T-helper 17 cell (primary cell): ENCODE data around the gene RIOK1. TPM values are rescaled to one million over a fixed set of nuclear protein-coding genes. Genes with fewer than 3 reads are reported as not detected.

ENCODE experiments used
- ATAC-seq: fragments of 150-1000 bp; cut with Tn5 transposase; 2 replicates; pipeline ENCODE4 v1.10.0; 2021; ENCODE audit warnings: mild to moderate bottlenecking, moderate library complexity
- DNase-seq, 3 donors: peaks; one replicate each; pipeline versions ENCODE4 v3.0.0 to v3.0.0-alpha.2; 2020 to 2021
- H3K9me3 ChIP-seq: one replicate; pipeline ENCODE4 v1.7.0; 2013; ENCODE audit warnings: low read length, mild to moderate bottlenecking; ENCODE audit not compliant: control insufficient read depth, poor library complexity, severe bottlenecking
- H3K27ac Mint-ChIP-seq: one replicate; pipeline ENCODE4 v1.8.0; 2022; ENCODE audit warnings: mild to moderate bottlenecking, moderate library complexity, mixed read lengths
- H3K27me3 Mint-ChIP-seq: one replicate; pipeline ENCODE4 v1.8.0; 2022; ENCODE audit warnings: mixed read lengths
- H3K36me3 Mint-ChIP-seq: one replicate; pipeline ENCODE4 v1.8.0; 2022; ENCODE audit warnings: low read depth, mixed read lengths
- H3K4me1 Mint-ChIP-seq: one replicate; pipeline ENCODE4 v1.8.0; 2022; ENCODE audit warnings: mild to moderate bottlenecking, mixed read lengths
- H3K4me3 Mint-ChIP-seq: one replicate; pipeline ENCODE4 v1.8.0; 2022; ENCODE audit warnings: mild to moderate bottlenecking, moderate library complexity, mixed read lengths
- total RNA-seq, 4 donors: library from RNA in 2 of 4; stranded (reverse) in 2 of 4; gene quantifications; one replicate each; pipeline ENCODE4 v1.2.3 and lab custom pipeline; 2022 to 2026

Gene RIOK1
- total RNA-seq, 2 donors from 2014 or later: 45.1 to 55.6 TPM

- no peaks in the 10 kb centered on the region for H3K9me3 ChIP-seq
- ATAC-seq (no peak), DNase-seq (no peak)
- Mint-ChIP-seq H3K4me3 (no peak overlapping the region), H3K36me3 (no peaks in the 10 kb centered on the region), H3K27me3 (peaks cover 22% of the 10 kb centered on the region), H3K27ac (no peak overlapping the region), H3K4me1 (peaks cover 2% of the 10 kb centered on the region)
Measured at GRCh38 chr6:7434672-7435071, 45.1 kb downstream of the RIOK1 start.

- peaks cover 3% of the 10 kb centered on the region for H3K4me1 Mint-ChIP-seq
- no peak for DNase-seq
- no peak overlapping the region for H3K4me3 Mint-ChIP-seq
- no peaks in the 10 kb centered on the region for H3K36me3 Mint-ChIP-seq
- H3K27ac Mint-ChIP-seq: no peak overlapping the region
- no peak for ATAC-seq
- H3K9me3 ChIP-seq: no peaks in the 10 kb centered on the region
- H3K27me3 Mint-ChIP-seq: peaks cover 7% of the 10 kb centered on the region
Measured at GRCh38 chr6:7438011-7438410, 48.4 kb downstream of the RIOK1 start.

GRCh38 chr6:7439228-7439627 is 49.6 kb downstream of the RIOK1 start:
- Mint-ChIP-seq H3K36me3 (no peaks in the 10 kb centered on the region), H3K4me3 (no peak overlapping the region), H3K27ac (no peak overlapping the region), H3K27me3 (peaks cover 5% of the 10 kb centered on the region), H3K4me1 (peaks cover 3% of the 10 kb centered on the region)
- DNase-seq: no peak
- no peaks in the 10 kb centered on the region for H3K9me3 ChIP-seq
- ATAC-seq: no peak

- no peak overlapping the region for H3K4me3 Mint-ChIP-seq
- ATAC-seq (no peak), DNase-seq (no peak)
- no peaks in the 10 kb centered on the region for H3K9me3 ChIP-seq
- peaks cover 9% of the 10 kb centered on the region for H3K27me3 Mint-ChIP-seq
- peaks cover 3% of the 10 kb centered on the region for H3K4me1 Mint-ChIP-seq
- H3K27ac Mint-ChIP-seq: no peak overlapping the region
- H3K36me3 Mint-ChIP-seq: no peaks in the 10 kb centered on the region
Measured at GRCh38 chr6:7440476-7440875, 50.9 kb downstream of the RIOK1 start.

- H3K4me1 Mint-ChIP-seq: peaks cover 5% of the 10 kb centered on the region
- no peak for ATAC-seq
- peaks cover 14% of the 10 kb centered on the region for H3K27me3 Mint-ChIP-seq
- H3K4me3 Mint-ChIP-seq: no peak overlapping the region
- no peaks in the 10 kb centered on the region for H3K9me3 ChIP-seq
- no peaks in the 10 kb centered on the region for H3K36me3 Mint-ChIP-seq
- no peak overlapping the region for H3K27ac Mint-ChIP-seq
- DNase-seq: no peak
Measured at GRCh38 chr6:7441048-7441775, 51.6 kb downstream of the RIOK1 start.

GRCh38 chr6:7442467-7442866 is 52.9 kb downstream of the RIOK1 start:
- no peak overlapping the region for H3K27ac Mint-ChIP-seq
- ATAC-seq (no peak), DNase-seq (no peak)
- H3K36me3 Mint-ChIP-seq: no peaks in the 10 kb centered on the region
- H3K9me3 ChIP-seq: no peaks in the 10 kb centered on the region
- H3K4me3 Mint-ChIP-seq: no peak overlapping the region
- peaks cover 19% of the 10 kb centered on the region for H3K27me3 Mint-ChIP-seq
- peaks cover 7% of the 10 kb centered on the region for H3K4me1 Mint-ChIP-seq

GRCh38 chr6:7445101-7445500 is 55.5 kb downstream of the RIOK1 start:
- ATAC-seq (no peak), DNase-seq (no peak)
- Mint-ChIP-seq H3K36me3 (no peaks in the 10 kb centered on the region), H3K4me3 (no peak overlapping the region), H3K27me3 (peaks cover 26% of the 10 kb centered on the region), H3K4me1 (peaks cover 4% of the 10 kb centered on the region), H3K27ac (no peak overlapping the region)
- H3K9me3 ChIP-seq: no peaks in the 10 kb centered on the region

- no peaks in the 10 kb centered on the region for H3K9me3 ChIP-seq
- no peak for ATAC-seq
- Mint-ChIP-seq H3K4me1 (peaks cover 4% of the 10 kb centered on the region), H3K27me3 (peaks cover 27% of the 10 kb centered on the region), H3K36me3 (no peaks in the 10 kb centered on the region), H3K27ac (no peak overlapping the region), H3K4me3 (no peak overlapping the region)
- DNase-seq: no peak
Measured at GRCh38 chr6:7445885-7446461, 56.4 kb downstream of the RIOK1 start.

- Mint-ChIP-seq H3K36me3 (no peaks in the 10 kb centered on the region), H3K27ac (no peak overlapping the region), H3K4me1 (peaks cover 4% of the 10 kb centered on the region), H3K27me3 (peaks cover 34% of the 10 kb centered on the region), H3K4me3 (no peak overlapping the region)
- no peaks in the 10 kb centered on the region for H3K9me3 ChIP-seq
- ATAC-seq: no peak
- DNase-seq: no peak
Measured at GRCh38 chr6:7446619-7447325, 57.2 kb downstream of the RIOK1 start.

GRCh38 chr6:7448232-7448631 is 58.6 kb downstream of the RIOK1 start:
- no peaks in the 10 kb centered on the region for H3K36me3 Mint-ChIP-seq
- H3K9me3 ChIP-seq: no peaks in the 10 kb centered on the region
- peaks cover 43% of the 10 kb centered on the region for H3K27me3 Mint-ChIP-seq
- H3K4me3 Mint-ChIP-seq: no peak overlapping the region
- no peak for ATAC-seq
- DNase-seq: no peak
- peaks cover 4% of the 10 kb centered on the region for H3K4me1 Mint-ChIP-seq
- no peak overlapping the region for H3K27ac Mint-ChIP-seq

GRCh38 chr6:7449018-7449417 is 59.4 kb downstream of the RIOK1 start:
- H3K4me1 Mint-ChIP-seq: peaks cover 4% of the 10 kb centered on the region
- no peaks in the 10 kb centered on the region for H3K9me3 ChIP-seq
- ATAC-seq (no peak), DNase-seq (no peak)
- no peaks in the 10 kb centered on the region for H3K36me3 Mint-ChIP-seq
- H3K4me3 Mint-ChIP-seq: no peak overlapping the region
- no peak overlapping the region for H3K27ac Mint-ChIP-seq
- H3K27me3 Mint-ChIP-seq: peaks cover 48% of the 10 kb centered on the region

- Mint-ChIP-seq H3K36me3 (no peaks in the 10 kb centered on the region), H3K4me3 (no peak overlapping the region), H3K27me3 (peaks cover 48% of the 10 kb centered on the region), H3K27ac (no peak overlapping the region), H3K4me1 (peaks cover 2% of the 10 kb centered on the region)
- DNase-seq: no peak
- no peaks in the 10 kb centered on the region for H3K9me3 ChIP-seq
- ATAC-seq: no peak
Measured at GRCh38 chr6:7451326-7451725, 61.7 kb downstream of the RIOK1 start.

GRCh38 chr6:7452898-7453297 is 63.3 kb downstream of the RIOK1 start:
- H3K27ac Mint-ChIP-seq: no peak overlapping the region
- ATAC-seq (no peak), DNase-seq (no peak)
- no peak overlapping the region for H3K4me3 Mint-ChIP-seq
- no peaks in the 10 kb centered on the region for H3K36me3 Mint-ChIP-seq
- H3K4me1 Mint-ChIP-seq: no peaks in the 10 kb centered on the region
- H3K9me3 ChIP-seq: no peaks in the 10 kb centered on the region
- peaks cover 43% of the 10 kb centered on the region for H3K27me3 Mint-ChIP-seq
